ENCODE results near the gene HTT-AS. TPM values are rescaled to one million over a fixed set of nuclear protein-coding genes. Genes with fewer than 3 reads are reported as not detected.

HTT-AS gene
- total RNA-seq, 5 donors from 2014 or later (not counting 1 experiment from before 2014, with no cell fraction given), result not detected

GRCh38 chr4:3030566-3031356, 43.6 kb downstream of the HTT-AS start:
- Histone ChIP-seq H3K27me3 (replicated peaks in 1 of 2; ENCODE audit: control insufficient read depth in 2 of 2, extremely low read depth in 1 of 2, insufficient read depth in 2 of 2, low read length in 1 of 2) (peaks cover 0 to 36% of the 10 kb centered on the region in 2 experiments), H3K27ac (ENCODE audit: low read length) (no peak overlapping the region), H3K4me3 (ENCODE audit: control insufficient read depth in 1 of 2, extremely low read depth in 1 of 2, low read length in 1 of 2) (no peak overlapping the region), H3K4me1 (ENCODE audit: control insufficient read depth in 1 of 2, extremely low read depth in 1 of 2, insufficient read depth in 2 of 2, low read length in 2 of 2) (no peaks in the 10 kb centered on the region), H3K9me3 (no peaks in the 10 kb centered on the region), H3K36me3 (ENCODE audit: control insufficient read depth in 2 of 2, extremely low read depth in 1 of 2, insufficient read depth in 1 of 2, low read length in 1 of 2) (no peaks in the 10 kb centered on the region)
- POLR2A ChIA-PET, result interaction anchor here in 1 of 2 donors (0.5 kb wide), 1 partner anchor 16 kb away, joined by 7 read pairs; no protein-coding TSS in a partner anchor
- ATAC-seq (replicated peaks in 1 of 4), result no peak
- no peaks in the 10 kb centered on the region for H3K9me3 Mint-ChIP-seq
- DNase-seq, result no peak
- WGBS (ENCODE audit: insufficient coverage), result 81% methylated on average over 16 of the region's 18 CpGs
- H3K27ac Mint-ChIP-seq, result no peak overlapping the region
- no peaks in the 10 kb centered on the region for H3K4me1 Mint-ChIP-seq
- CTCF ChIA-PET, result no interaction called here
- no peaks in the 10 kb centered on the region for H3K36me3 Mint-ChIP-seq
- no peak overlapping the region for H3K4me3 Mint-ChIP-seq
- peaks cover 0 to 2% of the 10 kb centered on the region in 2 donors for H3K27me3 Mint-ChIP-seq

DNA sequence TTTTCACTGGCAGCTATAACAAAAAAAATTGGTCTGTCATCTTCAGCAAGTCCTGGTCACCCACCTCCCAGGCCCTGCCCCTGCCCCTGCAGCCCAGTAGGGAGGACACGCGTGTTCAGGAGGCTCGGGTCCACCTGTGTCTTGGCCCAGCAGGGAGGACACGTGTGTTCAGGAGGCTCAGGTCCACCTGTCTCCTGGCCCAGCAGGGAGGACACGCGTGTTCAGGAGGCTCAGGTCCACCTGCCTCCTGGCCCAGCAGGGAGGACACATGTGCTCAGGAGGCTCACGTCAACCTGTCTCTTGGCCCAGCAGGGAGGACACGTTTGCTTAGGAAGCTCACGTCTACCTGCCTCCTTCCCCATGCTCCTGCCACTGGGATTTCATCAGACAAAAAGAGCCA, 44.9 kb downstream of the HTT-AS start:
- POLR2A ChIA-PET, result no interaction called here
- Histone ChIP-seq H3K27me3 (replicated peaks in 1 of 2; ENCODE audit: control insufficient read depth in 2 of 2, extremely low read depth in 1 of 2, insufficient read depth in 2 of 2, low read length in 1 of 2) (peaks cover 0 to 33% of the 10 kb centered on the region in 2 experiments), H3K36me3 (ENCODE audit: control insufficient read depth in 2 of 2, extremely low read depth in 1 of 2, insufficient read depth in 1 of 2, low read length in 1 of 2) (no peaks in the 10 kb centered on the region), H3K4me1 (ENCODE audit: control insufficient read depth in 1 of 2, extremely low read depth in 1 of 2, insufficient read depth in 2 of 2, low read length in 2 of 2) (no peaks in the 10 kb centered on the region), H3K9me3 (no peaks in the 10 kb centered on the region), H3K27ac (ENCODE audit: low read length) (no peak overlapping the region), H3K4me3 (ENCODE audit: control insufficient read depth in 1 of 2, extremely low read depth in 1 of 2, low read length in 1 of 2) (no peak overlapping the region)
- ATAC-seq (replicated peaks in 1 of 4) (no peak), DNase-seq (no peak)
- H3K36me3 Mint-ChIP-seq, result no peaks in the 10 kb centered on the region
- H3K27me3 Mint-ChIP-seq, result peaks cover 0 to 2% of the 10 kb centered on the region in 2 donors
- H3K4me1 Mint-ChIP-seq, result no peaks in the 10 kb centered on the region
- no peaks in the 10 kb centered on the region for H3K9me3 Mint-ChIP-seq
- CTCF ChIA-PET, result no interaction called here
- 91% methylated on average over 6 of the region's 9 CpGs for WGBS (ENCODE audit: insufficient coverage)
- no peak overlapping the region for H3K4me3 Mint-ChIP-seq
- H3K27ac Mint-ChIP-seq, result no peak overlapping the region

DNA sequence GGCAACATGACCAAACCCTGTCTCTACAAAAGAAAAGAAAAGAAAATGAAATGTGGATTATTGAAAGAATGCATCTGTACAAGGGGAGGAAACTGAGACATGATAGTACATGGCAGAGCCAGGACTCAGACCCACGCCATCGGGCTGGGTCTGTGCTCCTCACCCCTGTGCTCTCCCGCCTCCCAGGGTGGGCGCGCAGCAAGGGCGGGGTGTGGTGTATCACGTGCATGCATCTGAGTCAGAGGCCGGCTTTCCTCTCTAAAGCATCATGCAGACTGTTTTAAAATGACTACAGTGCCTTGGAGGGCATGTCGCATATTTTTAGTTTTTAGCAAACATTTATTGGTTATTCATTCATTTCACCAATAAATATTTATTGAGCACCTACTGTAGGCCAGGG, 47.8 kb downstream of the HTT-AS start:
- ATAC-seq (replicated peaks in 1 of 4) (no peak), DNase-seq (no peak)
- peaks cover 3% of the 10 kb centered on the region for H3K36me3 Mint-ChIP-seq
- H3K4me1 Mint-ChIP-seq, result peaks cover 0 to 1% (median under 1%) of the 10 kb centered on the region in 3 donors
- Histone ChIP-seq H3K36me3 (ENCODE audit: control insufficient read depth in 2 of 2, extremely low read depth in 1 of 2, insufficient read depth in 1 of 2, low read length in 1 of 2) (no peaks in the 10 kb centered on the region), H3K9me3 (no peaks in the 10 kb centered on the region), H3K27ac (ENCODE audit: low read length) (no peak overlapping the region), H3K27me3 (replicated peaks in 1 of 2; ENCODE audit: control insufficient read depth in 2 of 2, extremely low read depth in 1 of 2, insufficient read depth in 2 of 2, low read length in 1 of 2) (peaks cover 0 to 30% of the 10 kb centered on the region in 2 experiments), H3K4me1 (ENCODE audit: control insufficient read depth in 1 of 2, extremely low read depth in 1 of 2, insufficient read depth in 2 of 2, low read length in 2 of 2) (no peaks in the 10 kb centered on the region), H3K4me3 (ENCODE audit: control insufficient read depth in 1 of 2, extremely low read depth in 1 of 2, low read length in 1 of 2) (no peak overlapping the region)
- peaks cover 0 to 14% of the 10 kb centered on the region in 2 donors for H3K27me3 Mint-ChIP-seq
- 60% methylated on average over 1 of the region's 9 CpGs for WGBS (ENCODE audit: insufficient coverage)
- no peak overlapping the region for H3K4me3 Mint-ChIP-seq
- ChIA-PET POLR2A (no interaction called here), CTCF (no interaction called here)
- peaks cover 0 to 6% (median 0%) of the 10 kb centered on the region in 3 donors for H3K9me3 Mint-ChIP-seq
- no peak overlapping the region for H3K27ac Mint-ChIP-seq

DNA sequence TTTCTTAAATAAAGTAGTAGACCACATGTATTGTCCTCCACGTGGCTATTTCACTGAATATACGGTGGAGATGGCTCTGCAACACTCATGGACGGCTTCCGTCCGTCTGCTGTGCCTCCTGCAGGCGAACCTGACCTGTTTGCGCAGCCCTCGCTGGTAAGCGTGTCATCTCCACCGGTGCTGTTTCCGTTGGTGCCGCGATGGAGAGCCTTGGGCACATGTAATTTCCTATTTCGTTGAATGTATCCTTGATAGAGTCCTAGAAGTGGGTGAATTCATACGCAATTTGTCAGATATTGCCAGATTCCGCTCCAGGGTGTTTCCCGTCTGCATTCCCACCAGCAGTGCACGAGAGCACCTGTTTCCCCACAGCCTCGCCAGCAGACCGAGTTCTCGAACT, 48.5 kb downstream of the HTT-AS start:
- H3K4me1 ChIP-seq (ENCODE audit: control insufficient read depth in 1 of 2, extremely low read depth in 1 of 2, insufficient read depth in 2 of 2, low read length in 2 of 2), result peaks cover 2 to 6% of the 10 kb centered on the region in 2 experiments
- H3K36me3 ChIP-seq (ENCODE audit: control insufficient read depth in 2 of 2, extremely low read depth in 1 of 2, insufficient read depth in 1 of 2, low read length in 1 of 2), result no peaks in the 10 kb centered on the region
- Mint-ChIP-seq H3K36me3 (peaks cover 3% of the 10 kb centered on the region), H3K4me3 (no peak overlapping the region), H3K27ac (no peak overlapping the region), H3K9me3 (peaks cover 0 to 6% (median 0%) of the 10 kb centered on the region in 3 donors), H3K4me1 (peaks cover 4 to 8% (median 7%) of the 10 kb centered on the region in 3 donors), H3K27me3 (peaks cover 0 to 14% of the 10 kb centered on the region in 2 donors)
- 92% methylated on average over 17 of the region's 21 CpGs for WGBS (ENCODE audit: insufficient coverage)
- ATAC-seq (replicated peaks in 1 of 4) (no peak), DNase-seq (no peak)
- H3K4me3 ChIP-seq (ENCODE audit: control insufficient read depth in 1 of 2, extremely low read depth in 1 of 2, low read length in 1 of 2), result no peak overlapping the region
- H3K27me3 ChIP-seq (replicated peaks in 1 of 2; ENCODE audit: control insufficient read depth in 2 of 2, extremely low read depth in 1 of 2, insufficient read depth in 2 of 2, low read length in 1 of 2), result peaks cover 0 to 24% of the 10 kb centered on the region in 2 experiments
- ChIA-PET POLR2A (no interaction called here), CTCF (no interaction called here)
- no peaks in the 10 kb centered on the region for H3K9me3 ChIP-seq
- H3K27ac ChIP-seq (ENCODE audit: low read length), result no peak overlapping the region

GRCh38 chr4:3022651-3023050, 51.7 kb downstream of the HTT-AS start:
- no peak overlapping the region for H3K27ac Mint-ChIP-seq
- peaks cover 0 to 11% of the 10 kb centered on the region in 2 donors for H3K27me3 Mint-ChIP-seq
- no peak for DNase-seq
- CTCF ChIA-PET, result no interaction called here
- Histone ChIP-seq H3K9me3 (no peaks in the 10 kb centered on the region), H3K4me3 (ENCODE audit: control insufficient read depth in 1 of 2, extremely low read depth in 1 of 2, low read length in 1 of 2) (no peak overlapping the region), H3K27ac (ENCODE audit: low read length) (no peak overlapping the region), H3K36me3 (ENCODE audit: control insufficient read depth in 2 of 2, extremely low read depth in 1 of 2, insufficient read depth in 1 of 2, low read length in 1 of 2) (no peaks in the 10 kb centered on the region), H3K27me3 (replicated peaks in 1 of 2; ENCODE audit: control insufficient read depth in 2 of 2, extremely low read depth in 1 of 2, insufficient read depth in 2 of 2, low read length in 1 of 2) (peaks cover 0 to 7% of the 10 kb centered on the region in 2 experiments), H3K4me1 (ENCODE audit: control insufficient read depth in 1 of 2, extremely low read depth in 1 of 2, insufficient read depth in 2 of 2, low read length in 2 of 2) (peaks cover 2 to 7% of the 10 kb centered on the region in 2 experiments)
- 57% methylated on average over 1 of the region's 3 CpGs for WGBS (ENCODE audit: insufficient coverage)
- POLR2A ChIA-PET, result no interaction called here
- no peak for ATAC-seq (replicated peaks in 1 of 4)
- H3K4me3 Mint-ChIP-seq, result no peak overlapping the region
- H3K36me3 Mint-ChIP-seq, result peaks cover 3% of the 10 kb centered on the region
- peaks cover 0 to 6% (median 0%) of the 10 kb centered on the region in 3 donors for H3K9me3 Mint-ChIP-seq
- H3K4me1 Mint-ChIP-seq, result peaks cover 4 to 12% (median 10%) of the 10 kb centered on the region in 3 donors

DNA sequence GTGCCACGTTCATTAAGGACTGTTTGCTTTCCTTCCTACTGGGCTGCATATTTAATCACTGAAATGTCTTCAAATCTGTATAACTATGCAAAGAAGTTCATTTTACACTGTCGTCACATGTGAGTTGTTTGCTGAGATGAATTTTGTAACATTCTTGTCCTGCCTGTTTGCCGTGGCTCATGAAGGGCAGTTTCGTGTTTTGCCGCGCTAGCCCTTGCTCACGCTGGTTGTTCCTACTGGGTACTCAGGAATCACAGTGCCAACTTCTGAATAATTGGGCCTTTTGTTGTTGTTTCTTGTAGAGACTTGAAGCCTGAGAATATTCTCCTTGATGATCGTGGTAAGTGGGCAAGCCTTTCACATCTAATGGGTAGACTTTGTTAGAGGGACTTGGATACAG, 52.2 kb downstream of the HTT-AS start:
- Histone ChIP-seq H3K27ac (ENCODE audit: low read length) (no peak overlapping the region), H3K27me3 (replicated peaks in 1 of 2; ENCODE audit: control insufficient read depth in 2 of 2, extremely low read depth in 1 of 2, insufficient read depth in 2 of 2, low read length in 1 of 2) (peaks cover 0 to 9% of the 10 kb centered on the region in 2 experiments), H3K4me1 (ENCODE audit: control insufficient read depth in 1 of 2, extremely low read depth in 1 of 2, insufficient read depth in 2 of 2, low read length in 2 of 2) (peaks cover 2 to 7% of the 10 kb centered on the region in 2 experiments), H3K36me3 (ENCODE audit: control insufficient read depth in 2 of 2, extremely low read depth in 1 of 2, insufficient read depth in 1 of 2, low read length in 1 of 2) (no peaks in the 10 kb centered on the region), H3K9me3 (no peaks in the 10 kb centered on the region), H3K4me3 (ENCODE audit: control insufficient read depth in 1 of 2, extremely low read depth in 1 of 2, low read length in 1 of 2) (no peak overlapping the region)
- ATAC-seq (replicated peaks in 1 of 4) (no peak), DNase-seq (no peak)
- POLR2A ChIA-PET, result no interaction called here
- no peak overlapping the region for H3K4me3 Mint-ChIP-seq
- H3K9me3 Mint-ChIP-seq, result peaks cover 0 to 6% (median 0%) of the 10 kb centered on the region in 3 donors
- peaks cover 4 to 12% (median 10%) of the 10 kb centered on the region in 3 donors for H3K4me1 Mint-ChIP-seq
- CTCF ChIA-PET, result no interaction called here
- no peak overlapping the region for H3K27ac Mint-ChIP-seq
- 89% methylated on average over 5 of the region's 8 CpGs for WGBS (ENCODE audit: insufficient coverage)
- H3K36me3 Mint-ChIP-seq, result peaks cover 3% of the 10 kb centered on the region
- peaks cover 0 to 11% of the 10 kb centered on the region in 2 donors for H3K27me3 Mint-ChIP-seq

Data from T-cell (primary cell).